HL-60 (cell line): ENCODE measurements around the gene CERS5.

Source experiments
- DNase-seq, 2 experiments: peaks; one replicate each; pipeline ENCODE4 v3.0.0-alpha.2; 2010 to 2020; ENCODE audit warnings: low read depth in 1 of 2, low spot score in 1 of 2
- H3K27ac ChIP-seq: fragments of 250-450 bp; sonication (Bioruptor Pico); replicated peaks from 2 replicates; pipeline ENCODE4 v1.5.1; 2020; ENCODE audit warnings: mild to moderate bottlenecking, moderate library complexity
- H3K27me3 ChIP-seq: fragments of 250-450 bp; sonication (Bioruptor Pico); 2 replicates; pipeline ENCODE4 v1.5.1; 2021; ENCODE audit warnings: mild to moderate bottlenecking, moderate library complexity; ENCODE audit not compliant: insufficient read depth, poor library complexity, severe bottlenecking
- H3K4me3 ChIP-seq: replicated peaks from 2 replicates; pipeline ENCODE4 v1.5.1; 2011; ENCODE audit warnings: mild to moderate bottlenecking, control low read depth, low read length; ENCODE audit not compliant: insufficient read depth
- GABPA ChIP-seq: IDR thresholded peaks from 2 replicates; pipeline ENCODE4 v1.6.1; 2012; ENCODE audit warnings: low read depth
- POLR2AphosphoS5 ChIP-seq: IDR thresholded peaks from 2 replicates; pipeline ENCODE4 v1.6.1; 2012; ENCODE audit warnings: low read depth
- SPI1 ChIP-seq: IDR thresholded peaks from 2 replicates; pipeline ENCODE4 v1.6.1; 2012; ENCODE audit warnings: low read depth, mild to moderate bottlenecking, borderline replicate concordance
- TF ChIP-seq, protein P1 (sequence below): IDR thresholded peaks from one replicate; pipeline ENCODE4 v1.5.1; 2011; ENCODE audit warnings: low read length, control low read depth, inconsistent platforms; ENCODE audit not compliant: insufficient read depth
- TF ChIP-seq, protein P2 (sequence below): IDR thresholded peaks from 2 replicates; pipeline ENCODE4 v1.6.1; 2012; ENCODE audit warnings: low read depth; ENCODE audit not compliant: insufficient replicate concordance

Gene CERS5

DNA sequence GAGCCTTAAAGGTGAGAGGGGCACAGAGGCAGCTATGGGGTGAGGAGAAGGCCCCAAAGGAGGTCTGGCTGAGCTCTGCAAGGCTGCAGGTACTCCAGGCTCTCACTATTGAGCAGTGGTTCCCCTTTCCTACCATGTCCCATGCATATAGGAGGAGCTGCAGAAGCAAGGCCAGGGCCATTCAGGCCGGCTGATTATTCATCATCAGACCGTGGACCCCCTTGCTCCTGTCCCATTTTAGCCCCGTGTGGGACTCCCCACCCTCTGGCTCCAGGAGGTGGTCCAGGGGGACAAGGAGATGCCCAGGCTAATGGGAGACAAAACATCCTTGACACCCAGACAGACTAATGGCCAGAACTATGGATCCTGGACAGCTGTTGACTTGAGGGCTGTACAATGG, 60.3 kb downstream of the CERS5 start:
- TF ChIP-seq GABPA: no peak
- TF ChIP-seq, protein P1, sequence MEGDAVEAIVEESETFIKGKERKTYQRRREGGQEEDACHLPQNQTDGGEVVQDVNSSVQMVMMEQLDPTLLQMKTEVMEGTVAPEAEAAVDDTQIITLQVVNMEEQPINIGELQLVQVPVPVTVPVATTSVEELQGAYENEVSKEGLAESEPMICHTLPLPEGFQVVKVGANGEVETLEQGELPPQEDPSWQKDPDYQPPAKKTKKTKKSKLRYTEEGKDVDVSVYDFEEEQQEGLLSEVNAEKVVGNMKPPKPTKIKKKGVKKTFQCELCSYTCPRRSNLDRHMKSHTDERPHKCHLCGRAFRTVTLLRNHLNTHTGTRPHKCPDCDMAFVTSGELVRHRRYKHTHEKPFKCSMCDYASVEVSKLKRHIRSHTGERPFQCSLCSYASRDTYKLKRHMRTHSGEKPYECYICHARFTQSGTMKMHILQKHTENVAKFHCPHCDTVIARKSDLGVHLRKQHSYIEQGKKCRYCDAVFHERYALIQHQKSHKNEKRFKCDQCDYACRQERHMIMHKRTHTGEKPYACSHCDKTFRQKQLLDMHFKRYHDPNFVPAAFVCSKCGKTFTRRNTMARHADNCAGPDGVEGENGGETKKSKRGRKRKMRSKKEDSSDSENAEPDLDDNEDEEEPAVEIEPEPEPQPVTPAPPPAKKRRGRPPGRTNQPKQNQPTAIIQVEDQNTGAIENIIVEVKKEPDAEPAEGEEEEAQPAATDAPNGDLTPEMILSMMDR: no peak
- no peak for TF ChIP-seq POLR2AphosphoS5
- TF ChIP-seq SPI1: no peak
- TF ChIP-seq, protein P2, sequence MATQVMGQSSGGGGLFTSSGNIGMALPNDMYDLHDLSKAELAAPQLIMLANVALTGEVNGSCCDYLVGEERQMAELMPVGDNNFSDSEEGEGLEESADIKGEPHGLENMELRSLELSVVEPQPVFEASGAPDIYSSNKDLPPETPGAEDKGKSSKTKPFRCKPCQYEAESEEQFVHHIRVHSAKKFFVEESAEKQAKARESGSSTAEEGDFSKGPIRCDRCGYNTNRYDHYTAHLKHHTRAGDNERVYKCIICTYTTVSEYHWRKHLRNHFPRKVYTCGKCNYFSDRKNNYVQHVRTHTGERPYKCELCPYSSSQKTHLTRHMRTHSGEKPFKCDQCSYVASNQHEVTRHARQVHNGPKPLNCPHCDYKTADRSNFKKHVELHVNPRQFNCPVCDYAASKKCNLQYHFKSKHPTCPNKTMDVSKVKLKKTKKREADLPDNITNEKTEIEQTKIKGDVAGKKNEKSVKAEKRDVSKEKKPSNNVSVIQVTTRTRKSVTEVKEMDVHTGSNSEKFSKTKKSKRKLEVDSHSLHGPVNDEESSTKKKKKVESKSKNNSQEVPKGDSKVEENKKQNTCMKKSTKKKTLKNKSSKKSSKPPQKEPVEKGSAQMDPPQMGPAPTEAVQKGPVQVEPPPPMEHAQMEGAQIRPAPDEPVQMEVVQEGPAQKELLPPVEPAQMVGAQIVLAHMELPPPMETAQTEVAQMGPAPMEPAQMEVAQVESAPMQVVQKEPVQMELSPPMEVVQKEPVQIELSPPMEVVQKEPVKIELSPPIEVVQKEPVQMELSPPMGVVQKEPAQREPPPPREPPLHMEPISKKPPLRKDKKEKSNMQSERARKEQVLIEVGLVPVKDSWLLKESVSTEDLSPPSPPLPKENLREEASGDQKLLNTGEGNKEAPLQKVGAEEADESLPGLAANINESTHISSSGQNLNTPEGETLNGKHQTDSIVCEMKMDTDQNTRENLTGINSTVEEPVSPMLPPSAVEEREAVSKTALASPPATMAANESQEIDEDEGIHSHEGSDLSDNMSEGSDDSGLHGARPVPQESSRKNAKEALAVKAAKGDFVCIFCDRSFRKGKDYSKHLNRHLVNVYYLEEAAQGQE: no peak
- H3K4me3 ChIP-seq: no peak overlapping the region

DNA sequence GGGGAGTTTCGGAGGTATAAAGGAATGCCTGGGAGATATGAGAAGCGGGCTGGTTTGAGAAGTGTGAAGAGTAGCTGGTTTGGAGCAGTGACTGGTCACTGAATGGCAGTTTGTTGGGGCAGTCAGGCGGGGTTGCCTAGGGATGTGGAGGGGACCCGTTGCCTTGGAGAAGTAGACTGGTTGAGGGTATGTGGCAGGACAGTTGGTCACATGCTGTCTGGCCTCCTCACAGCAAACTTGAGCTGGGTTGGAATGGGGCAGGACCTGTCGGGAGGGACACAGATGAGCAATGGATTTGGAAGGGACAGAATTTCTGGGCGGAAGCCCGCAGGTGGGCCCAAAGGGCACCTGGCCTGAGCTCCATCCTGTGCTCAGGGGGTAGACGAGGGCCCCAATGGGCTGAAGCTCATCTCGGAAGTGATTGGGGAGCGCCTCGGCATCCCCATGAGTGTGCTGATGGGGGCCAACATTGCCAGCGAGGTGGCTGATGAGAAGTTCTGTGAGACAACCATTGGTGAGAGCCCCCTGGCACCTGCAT, 61.2 kb downstream of the CERS5 start:
- TF ChIP-seq GABPA (no peak), POLR2AphosphoS5 (no peak), SPI1 (no peak)
- TF ChIP-seq, protein P1: no peak
- TF ChIP-seq, protein P2: no peak
- no peak for DNase-seq
- no peaks in the 10 kb centered on the region for H3K27me3 ChIP-seq
- no peak overlapping the region for H3K4me3 ChIP-seq
- H3K27ac ChIP-seq: no peak overlapping the region

More for the DNA sequence above, 60.3 kb downstream of the CERS5 start:
- Histone ChIP-seq H3K27ac (no peak overlapping the region), H3K27me3 (no peaks in the 10 kb centered on the region)
- DNase-seq: no peak

DNA sequence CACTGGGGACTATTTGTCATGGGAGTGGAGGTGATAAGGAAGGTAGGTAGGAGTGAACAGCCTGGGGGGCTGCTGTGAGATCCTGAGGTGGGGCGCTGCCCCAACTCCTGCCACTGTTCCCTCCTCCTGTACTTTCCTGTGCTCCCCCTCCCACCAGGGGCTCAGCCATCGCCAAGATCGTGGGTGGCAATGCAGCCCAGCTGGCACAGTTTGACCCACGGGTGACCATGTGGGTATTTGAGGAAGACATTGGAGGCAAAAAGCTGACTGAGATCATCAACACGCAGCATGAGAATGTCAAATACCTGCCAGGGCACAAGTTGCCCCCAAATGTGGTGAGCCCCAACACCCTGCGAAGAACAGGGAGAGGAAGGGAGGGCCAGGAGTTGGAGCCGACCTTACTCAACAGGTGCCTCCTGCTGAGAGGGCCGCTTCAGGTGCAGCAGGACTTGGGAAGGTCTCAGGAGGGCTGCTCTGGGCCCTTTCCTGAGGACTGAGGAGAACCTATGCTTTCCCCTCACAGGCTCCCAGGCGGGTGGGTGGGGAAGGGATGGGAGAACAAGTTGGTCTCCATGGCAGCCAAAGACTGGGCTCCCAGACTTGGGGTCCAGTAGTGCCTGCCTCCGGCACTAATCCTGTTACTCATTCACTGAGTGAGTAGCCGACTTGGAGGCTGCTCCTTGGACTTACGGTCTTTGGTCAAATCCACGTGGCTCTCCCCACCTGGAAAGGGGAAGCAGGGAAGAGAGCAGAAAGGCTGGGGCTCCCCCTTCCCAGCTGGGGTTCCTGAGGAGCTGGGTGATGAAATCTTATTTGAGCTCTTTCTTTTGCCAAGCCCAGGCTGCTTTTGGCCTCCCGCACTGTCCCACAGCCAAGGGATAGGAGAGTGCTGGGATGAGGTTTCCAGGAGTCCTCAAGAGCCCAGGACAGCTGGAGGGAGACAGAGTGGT, 62.5 kb downstream of the CERS5 start:
- DNase-seq: no peak
- Histone ChIP-seq H3K27me3 (no peaks in the 10 kb centered on the region), H3K4me3 (no peak overlapping the region), H3K27ac (no peak overlapping the region)
- TF ChIP-seq POLR2AphosphoS5: no peak
- TF ChIP-seq, protein P2: no peak
- no peak for TF ChIP-seq GABPA
- TF ChIP-seq, protein P1: no peak
- no peak for TF ChIP-seq SPI1
